Measurements from ENCODE around the gene MLPH. TPM values are rescaled to one million over a fixed set of nuclear protein-coding genes. Genes with fewer than 3 reads are reported as not detected.

MLPH gene
- total and polyA plus RNA-seq, 12 donors = 0.12 to 3.6 (median 0.84) TPM; not detected in 1

GRCh38 chr2:237536617-237537016, 49.6 kb downstream of the MLPH start:
- DNase-seq = no peak
- no peak overlapping the region for H3K27ac ChIP-seq
- no peaks in the 10 kb centered on the region for H3K36me3 ChIP-seq (replicated peaks in 1 of 2)
- TF ChIP-seq POLR2A (IDR thresholded peaks at IDR 0.05) = no peak
- no peak for TF ChIP-seq CTCF (IDR thresholded peaks at IDR 0.05)
- WGBS, 4 donors = 83 to 91% (median 89%) methylated on average over 9 of the region's 9 CpGs
- intact Hi-C loops (cut with DNase I) = no loop called here
- H3K27me3 ChIP-seq = no peaks in the 10 kb centered on the region
- peaks cover 0 to 3% of the 10 kb centered on the region in 2 donors for H3K4me1 ChIP-seq (replicated peaks in 1 of 2)
- H3K9me3 ChIP-seq (replicated peaks in 1 of 3) = no peaks in the 10 kb centered on the region
- H3K4me3 ChIP-seq = no peak overlapping the region

- Histone ChIP-seq H3K9me3 (replicated peaks in 1 of 3) (no peaks in the 10 kb centered on the region), H3K4me1 (replicated peaks in 1 of 2) (peaks cover 0 to 3% of the 10 kb centered on the region in 2 donors), H3K36me3 (replicated peaks in 1 of 2) (no peaks in the 10 kb centered on the region), H3K4me3 (no peak overlapping the region), H3K27me3 (no peaks in the 10 kb centered on the region), H3K27ac (no peak overlapping the region)
- TF ChIP-seq POLR2A (IDR thresholded peaks at IDR 0.05) = no peak
- no peak for TF ChIP-seq CTCF (IDR thresholded peaks at IDR 0.05)
- intact Hi-C loops (cut with DNase I) = no loop called here
- WGBS, 4 donors = 74 to 79% (median 76%) methylated on average over 29 of the region's 29 CpGs
- no peak for DNase-seq
Observed at GRCh38 chr2:237538001-237538720, 51.1 kb downstream of the MLPH start.

GRCh38 chr2:237538901-237539300, 51.9 kb downstream of the MLPH start:
- no peaks in the 10 kb centered on the region for H3K9me3 ChIP-seq (replicated peaks in 1 of 3)
- H3K4me1 ChIP-seq (replicated peaks in 1 of 2) = peaks cover 0 to 3% of the 10 kb centered on the region in 2 donors
- no peak overlapping the region for H3K4me3 ChIP-seq
- DNase-seq = no peak
- no peaks in the 10 kb centered on the region for H3K27me3 ChIP-seq
- no peak for TF ChIP-seq POLR2A (IDR thresholded peaks at IDR 0.05)
- TF ChIP-seq CTCF (IDR thresholded peaks at IDR 0.05) = no peak
- H3K27ac ChIP-seq = no peak overlapping the region
- H3K36me3 ChIP-seq (replicated peaks in 1 of 2) = no peaks in the 10 kb centered on the region
- intact Hi-C loops (cut with DNase I) = no loop called here
- WGBS, 4 donors = 80 to 92% (median 88%) methylated on average over 17 to 18 of the region's 18 CpGs

- WGBS, 4 donors = 54 to 85% (median 75%) methylated on average over 4 to 6 of the region's 6 CpGs
Observed at GRCh38 chr2:237539681-237540080, 52.6 kb downstream of the MLPH start.

More at GRCh38 chr2:237539681-237540080, 52.6 kb downstream of the MLPH start:
- no peak overlapping the region for H3K4me3 ChIP-seq
- peaks cover 0 to 3% of the 10 kb centered on the region in 2 donors for H3K4me1 ChIP-seq (replicated peaks in 1 of 2)
- no peaks in the 10 kb centered on the region for H3K27me3 ChIP-seq
- H3K36me3 ChIP-seq (replicated peaks in 1 of 2) = no peaks in the 10 kb centered on the region
- intact Hi-C loops (cut with DNase I) = no loop called here
- H3K27ac ChIP-seq = no peak overlapping the region
- no peaks in the 10 kb centered on the region for H3K9me3 ChIP-seq (replicated peaks in 1 of 3)
- DNase-seq = no peak
- TF ChIP-seq CTCF (IDR thresholded peaks at IDR 0.05) (no peak), POLR2A (IDR thresholded peaks at IDR 0.05) (no peak)
